SU-DHL-6 (cell line): Measurements from ENCODE around the gene B4GALT1.

Experiments
- CTCF ChIP-seq: fragments of 200-600 bp; sonication (generic); IDR thresholded peaks from one replicate; pipeline ENCODE4 v1.5.1; 2017; ENCODE audit warnings: antibody characterized with exemption, mild to moderate bottlenecking, low read length, moderate library complexity; ENCODE audit not compliant: insufficient read depth, poor library complexity, severe bottlenecking
- EZH2phosphoT487 ChIP-seq: fragments of 200-600 bp; sonication (generic), shearing (Covaris generic); conservative IDR thresholded peaks from 2 replicates; pipeline ENCODE4 v1.6.1; 2018; ENCODE audit warnings: mild to moderate bottlenecking, antibody characterized with exemption, low read length, moderate library complexity, mixed read lengths

DNA sequence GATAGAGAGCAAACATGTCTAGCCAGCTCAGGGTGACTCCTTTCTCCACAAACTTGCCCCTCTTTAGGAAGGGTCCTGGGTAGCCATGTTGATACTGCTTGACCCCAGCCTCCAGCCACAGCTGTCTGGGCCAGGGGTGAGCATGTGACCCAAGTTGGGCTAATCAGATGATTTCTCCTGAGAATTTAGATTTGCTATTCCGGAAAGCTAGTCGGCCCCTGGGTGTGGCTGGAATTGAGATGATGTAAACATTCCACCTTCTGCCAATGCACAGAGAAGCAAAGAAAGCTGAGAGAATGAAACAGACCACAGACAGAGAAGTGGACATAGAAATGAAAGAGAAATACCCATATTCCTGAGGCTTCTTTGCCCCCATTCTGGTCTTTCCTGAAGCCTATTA, 17.8 kb upstream of the B4GALT1 start:
- TF ChIP-seq CTCF: no peak
- no peak for TF ChIP-seq EZH2phosphoT487
